Tibial artery (tissue), 4 donors: ENCODE measurements around the gene SH3GLB1.

Experiments used
- DNase-seq, 2 donors: peaks; one replicate each; pipeline ENCODE4 v3.0.0-alpha.2; 2019
- H3K27ac ChIP-seq, 2 donors: fragments of 200-600 bp; sonication (generic) in 1 of 2; 1 replicate in 1 of 2; 2 replicates in 1 of 2; pipeline ENCODE4 v1.5.1; 2018 to 2019; ENCODE audit warnings: mild to moderate bottlenecking in 1 of 2
- H3K27me3 ChIP-seq, 2 donors: fragments of 200-600 bp; sonication (generic) in 1 of 2; one replicate each; pipeline versions ENCODE4 v1.5.1 to v1.6.0; 2016 to 2019
- H3K36me3 ChIP-seq, 3 donors: fragments of 200-600 bp; sonication (generic) in 2 of 3; one replicate each; pipeline ENCODE4 v1.5.1; 2016 to 2019; ENCODE audit warnings: mild to moderate bottlenecking in 2 of 3
- H3K4me1 ChIP-seq, 4 donors: fragments of 200-600 bp; sonication (generic) in 2 of 4; 1 replicate in 3 of 4; 2 replicates in 1 of 4; pipeline ENCODE4 v1.5.1; 2016 to 2019
- H3K4me3 ChIP-seq, 2 donors: fragments of 200-600 bp; sonication (generic) in 1 of 2; 1 replicate in 1 of 2; 2 replicates in 1 of 2; pipeline ENCODE4 v1.5.1; 2018 to 2019; ENCODE audit warnings: mild to moderate bottlenecking in 2 of 2
- H3K9me3 ChIP-seq, 3 donors: fragments of 200-600 bp; sonication (generic) in 1 of 3; one replicate each; pipeline ENCODE4 v1.5.1; 2016 to 2019
- CTCF ChIP-seq, 2 experiments: fragments of 200-600 bp in 1 of 2; fragments of 450-650 bp in 1 of 2; IDR thresholded peaks; one replicate each; pipeline ENCODE4 v1.5.1; 2017 to 2019; ENCODE audit warnings: antibody characterized with exemption in 2 of 2, mild to moderate bottlenecking in 1 of 2, moderate library complexity in 1 of 2
- intact Hi-C: fragments of 100-400 bp; cut with DNase I; formaldehyde crosslinking; loops from one replicate; pipeline ENCODE4 v1.15.0; 2023; ENCODE audit warnings: low total_unique reads

The SH3GLB1 gene

DNA sequence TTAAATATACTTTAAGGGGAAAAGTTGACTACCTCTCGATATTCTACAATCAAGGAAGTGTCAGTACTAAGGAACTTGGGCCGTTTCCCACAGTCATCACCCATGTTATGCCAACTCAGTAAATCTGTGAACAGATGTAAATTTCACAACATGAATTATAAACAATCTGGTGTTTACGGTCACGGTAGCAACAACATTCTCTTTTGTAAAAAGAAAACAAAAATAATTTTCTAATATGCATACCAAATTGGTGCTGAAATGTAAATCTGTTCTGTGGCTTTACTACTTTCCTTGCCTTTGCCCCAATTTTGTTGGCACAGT is 1.2 kb downstream of the SH3GLB1 start:
- peak overlapping the region; percentile 98 to 99 for H3K27ac ChIP-seq
- DNase-seq: no peak
- intact Hi-C loops: loop anchor here (5.0 kb wide), 1 partner anchor 212 kb away; no protein-coding TSS in a partner anchor
- H3K4me1 ChIP-seq: peaks cover 0 to 45% (median 14%) of the 10 kb centered on the region in 4 donors
- peak overlapping the region; percentile 85 to 91 for H3K4me3 ChIP-seq
- H3K36me3 ChIP-seq: no peaks in the 10 kb centered on the region
- no peaks in the 10 kb centered on the region for H3K9me3 ChIP-seq
- no peaks in the 10 kb centered on the region for H3K27me3 ChIP-seq
- TF ChIP-seq CTCF (IDR thresholded peaks at IDR 0.05): no peak

DNA sequence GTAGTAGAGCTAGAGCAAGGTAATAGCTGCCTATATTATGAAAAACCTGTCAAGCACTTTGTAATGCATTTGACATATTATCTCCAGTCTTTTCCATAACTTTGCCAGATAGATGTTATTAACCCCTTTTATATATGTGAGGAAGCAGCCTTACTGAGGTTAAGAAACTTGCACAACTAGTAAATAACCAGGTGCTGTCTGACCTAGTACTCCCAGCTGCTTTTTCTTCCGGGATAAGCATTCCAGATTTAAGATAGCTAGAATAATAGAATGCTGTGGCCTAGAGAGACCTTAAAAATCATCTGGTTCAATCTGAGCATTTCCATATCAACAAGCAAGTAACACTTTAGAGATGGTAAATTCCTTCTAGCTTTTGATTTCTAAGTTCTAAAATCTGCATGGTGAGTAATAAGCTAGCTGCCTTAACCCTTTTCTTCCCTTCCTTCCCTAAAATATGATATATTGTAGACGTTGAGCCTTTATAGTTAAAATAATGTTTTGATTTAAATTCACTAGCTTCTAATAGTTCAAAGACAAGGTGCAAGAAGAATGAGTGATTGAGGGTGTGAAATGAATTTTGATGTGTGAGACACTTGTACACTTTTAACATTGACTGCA is 1.8 kb downstream of the SH3GLB1 start:
- H3K27ac ChIP-seq: peak overlapping the region; percentile 98 to 99
- H3K4me1 ChIP-seq: peaks cover 0 to 50% (median 14%) of the 10 kb centered on the region in 4 donors
- H3K36me3 ChIP-seq: no peaks in the 10 kb centered on the region
- peak overlapping the region; percentile 85 to 91 for H3K4me3 ChIP-seq
- DNase-seq: no peak
- TF ChIP-seq CTCF (IDR thresholded peaks at IDR 0.05): no peak
- no peaks in the 10 kb centered on the region for H3K27me3 ChIP-seq
- intact Hi-C loops: loop anchor here (5.0 kb wide), 1 partner anchor 211 kb away; no protein-coding TSS in a partner anchor
- no peaks in the 10 kb centered on the region for H3K9me3 ChIP-seq

DNA sequence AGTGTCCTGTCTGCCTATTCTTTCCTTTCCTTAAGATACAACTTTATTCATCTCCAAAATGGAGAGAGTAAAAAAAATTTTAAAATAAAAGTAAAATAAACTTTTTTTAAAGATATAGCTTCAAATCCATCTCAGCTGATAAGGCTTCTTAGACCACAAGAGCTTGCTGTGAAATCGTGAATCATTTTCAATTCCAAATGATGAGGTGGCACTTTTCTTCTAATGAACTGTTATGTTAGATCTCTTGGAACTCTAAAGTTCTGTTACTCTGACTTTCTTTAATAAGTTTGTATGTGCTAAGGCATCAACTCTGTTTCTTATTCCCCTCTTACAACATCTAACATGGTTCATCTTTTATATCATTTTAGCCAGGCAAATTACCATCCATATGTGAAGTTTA is 4.5 kb downstream of the SH3GLB1 start:
- H3K27me3 ChIP-seq: no peaks in the 10 kb centered on the region
- peak overlapping the region in 1 of 2 donors; percentile 16 for H3K27ac ChIP-seq
- H3K4me3 ChIP-seq: no peak overlapping the region
- intact Hi-C loops: loop anchor here (5.0 kb wide), 1 partner anchor 208 kb away; no protein-coding TSS in a partner anchor
- no peaks in the 10 kb centered on the region for H3K9me3 ChIP-seq
- H3K36me3 ChIP-seq: no peaks in the 10 kb centered on the region
- DNase-seq: no peak
- no peak for TF ChIP-seq CTCF (IDR thresholded peaks at IDR 0.05)
- H3K4me1 ChIP-seq: peaks cover 0 to 72% (median 24%) of the 10 kb centered on the region in 4 donors

DNA sequence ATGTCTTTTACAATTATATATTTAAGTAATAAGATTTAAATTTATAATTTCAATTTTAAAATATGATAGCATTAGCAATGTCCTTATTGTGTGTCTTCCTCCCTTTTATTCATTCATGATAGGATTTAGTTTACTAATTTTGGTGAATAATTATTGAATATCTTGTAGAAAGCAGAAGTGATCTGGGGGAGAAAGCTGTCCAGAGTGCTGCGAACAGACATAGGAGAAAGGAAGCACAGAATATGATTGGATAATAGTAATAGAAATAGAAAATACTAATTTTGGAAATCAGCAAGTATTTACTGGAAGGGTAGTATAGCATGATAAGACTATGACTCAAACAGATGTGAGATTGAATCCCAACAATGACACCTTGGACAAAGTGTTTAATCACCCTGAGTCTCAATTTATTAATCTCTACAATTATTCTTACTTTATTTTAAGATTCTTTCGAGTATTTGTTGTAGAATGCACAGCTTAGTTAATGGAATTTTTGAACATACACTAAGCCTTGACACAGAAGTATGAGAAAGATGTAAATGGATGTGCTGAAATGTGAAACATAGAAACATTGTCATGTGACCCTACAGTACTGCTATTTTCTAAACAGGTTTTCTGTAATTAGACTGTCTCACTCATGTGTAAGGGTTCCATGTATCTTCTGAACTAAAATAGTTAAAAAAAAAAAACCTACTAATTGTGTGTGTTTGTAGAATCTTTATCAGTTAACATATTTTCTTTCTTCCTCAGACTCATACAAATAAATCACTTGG is 7.9 kb downstream of the SH3GLB1 start:
- no peak for TF ChIP-seq CTCF (IDR thresholded peaks at IDR 0.05)
- H3K27me3 ChIP-seq: no peaks in the 10 kb centered on the region
- H3K4me1 ChIP-seq: peaks cover 0 to 86% (median 30%) of the 10 kb centered on the region in 4 donors
- intact Hi-C loops: no loop called here
- H3K27ac ChIP-seq: no peak overlapping the region
- peaks cover 0 to 11% (median 7%) of the 10 kb centered on the region in 3 donors for H3K36me3 ChIP-seq
- H3K4me3 ChIP-seq: no peak overlapping the region
- DNase-seq: no peak
- H3K9me3 ChIP-seq: no peaks in the 10 kb centered on the region

- Histone ChIP-seq H3K36me3 (peaks cover 0 to 15% (median 7%) of the 10 kb centered on the region in 3 donors), H3K4me1 (peaks cover 0 to 82% (median 28%) of the 10 kb centered on the region in 4 donors), H3K4me3 (no peak overlapping the region), H3K27ac (no peak overlapping the region), H3K27me3 (no peaks in the 10 kb centered on the region), H3K9me3 (no peaks in the 10 kb centered on the region)
- no peak for TF ChIP-seq CTCF (IDR thresholded peaks at IDR 0.05)
- DNase-seq: no peak
- intact Hi-C loops: no loop called here
Measured at GRCh38 chr1:86713477-86713876, 9.1 kb downstream of the SH3GLB1 start.
